ENCODE data around the gene KSR2. TPM values are rescaled to one million over a fixed set of nuclear protein-coding genes. Genes with fewer than 3 reads are reported as not detected.

The KSR2 gene
- total RNA-seq, 4 donors from 2014 or later = under 0.01 to 0.08 (median under 0.01) TPM; not detected in 1

DNA sequence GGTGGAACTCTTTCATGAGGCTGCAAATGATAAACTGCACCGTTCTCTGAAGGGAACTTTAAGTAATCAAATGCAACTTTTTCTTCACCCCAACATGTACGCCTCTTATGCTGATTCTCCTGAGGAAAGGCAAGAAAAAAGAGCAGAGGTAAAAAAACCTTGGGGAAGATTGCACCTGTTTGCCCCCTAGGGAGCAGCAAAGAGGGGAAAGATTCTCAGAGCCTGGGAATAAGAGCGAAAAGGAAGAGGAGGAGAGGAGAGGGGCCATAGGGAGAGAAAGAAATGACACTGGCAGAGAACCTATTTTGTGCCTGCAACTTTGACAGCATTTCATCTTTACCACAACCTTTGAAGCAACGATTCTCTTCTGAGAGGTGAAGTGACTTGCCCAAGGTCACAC, 254.6 kb downstream of the KSR2 start:
- WGBS, 2 donors (ENCODE audit: low coverage in 1 of 2) = 39 to 41% methylated on average over 3 to 4 of the region's 4 CpGs
- no peak overlapping the region for H3K27ac ChIP-seq
- no peaks in the 10 kb centered on the region for H3K9me3 ChIP-seq
- H3K4me3 ChIP-seq = no peak overlapping the region
- peaks cover 0 to 14% (median 0%) of the 10 kb centered on the region in 3 donors for H3K4me1 ChIP-seq
- no peak for ATAC-seq
- peaks cover 24% of the 10 kb centered on the region for H3K27me3 ChIP-seq
- TF ChIP-seq POLR2A (IDR thresholded peaks at IDR 0.05) (no peak), POLR2AphosphoS5 (IDR thresholded peaks at IDR 0.05) (no peak)
- H3K36me3 ChIP-seq = no peaks in the 10 kb centered on the region

GRCh38 chr12:117710121-117710520, 258.7 kb downstream of the KSR2 start:
- Histone ChIP-seq H3K9me3 (no peaks in the 10 kb centered on the region), H3K4me3 (no peak overlapping the region), H3K27me3 (peaks cover 24% of the 10 kb centered on the region), H3K4me1 (no peaks in the 10 kb centered on the region), H3K36me3 (no peaks in the 10 kb centered on the region), H3K27ac (no peak overlapping the region)
- TF ChIP-seq CTCF (IDR thresholded peaks at IDR 0.05) = no peak
- no peak for TF ChIP-seq EP300 (IDR thresholded peaks at IDR 0.05)
- TF ChIP-seq POLR2A (IDR thresholded peaks at IDR 0.05) = no peak
- no peak for TF ChIP-seq POLR2AphosphoS5 (IDR thresholded peaks at IDR 0.05)
- ATAC-seq = no peak
- WGBS, 2 donors (ENCODE audit: low coverage in 1 of 2) = 74 to 78% methylated on average over 7 to 9 of the region's 9 CpGs

DNA sequence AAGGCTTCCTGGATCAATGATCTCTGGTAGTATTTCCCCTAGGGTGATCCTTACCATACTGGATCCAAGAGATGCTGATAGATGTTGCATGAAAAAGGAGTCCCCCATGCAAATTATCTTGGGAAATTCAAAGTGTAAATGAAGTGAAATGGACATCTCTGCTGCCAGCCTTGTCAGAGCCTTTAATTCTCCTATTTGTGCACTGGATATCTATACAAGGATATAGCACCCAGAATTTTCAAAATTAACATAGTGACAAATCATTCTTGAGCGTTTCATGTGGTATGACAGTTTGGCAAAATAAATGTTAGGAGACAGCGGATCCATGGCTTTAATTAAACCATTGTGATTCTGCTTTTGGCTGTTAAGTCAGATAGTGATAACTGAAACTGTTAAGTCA, 260.9 kb downstream of the KSR2 start:
- no peak for ATAC-seq
- Histone ChIP-seq H3K4me3 (no peak overlapping the region), H3K36me3 (no peaks in the 10 kb centered on the region), H3K27me3 (peaks cover 27% of the 10 kb centered on the region), H3K9me3 (no peaks in the 10 kb centered on the region), H3K4me1 (no peaks in the 10 kb centered on the region), H3K27ac (no peak overlapping the region)
- TF ChIP-seq EP300 (IDR thresholded peaks at IDR 0.05) (no peak), POLR2A (IDR thresholded peaks at IDR 0.05) (no peak), CTCF (IDR thresholded peaks at IDR 0.05) (no peak), POLR2AphosphoS5 (IDR thresholded peaks at IDR 0.05) (no peak)
- WGBS, 2 donors (ENCODE audit: low coverage in 1 of 2) = 53 to 80% methylated on average over 2 of the region's 2 CpGs

DNA sequence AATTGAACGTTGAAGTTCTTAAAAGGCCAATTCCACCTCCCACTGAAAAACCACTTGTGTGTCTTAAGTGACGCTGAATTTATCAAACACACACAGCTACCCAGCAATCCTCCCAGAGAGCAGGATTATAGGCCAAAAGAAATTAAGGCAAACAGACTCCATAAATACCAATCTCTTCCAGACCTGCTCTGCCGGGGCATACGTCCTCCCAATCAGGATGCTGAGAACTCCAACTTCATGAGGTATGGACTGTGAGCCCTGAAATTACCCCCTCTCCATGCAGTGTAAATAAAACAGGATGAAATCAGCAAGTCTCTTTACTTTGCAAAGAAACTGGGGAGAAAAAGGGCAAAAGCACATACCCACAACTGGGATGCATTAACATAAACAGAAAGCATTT, 265.2 kb downstream of the KSR2 start:
- Histone ChIP-seq H3K9me3 (no peaks in the 10 kb centered on the region), H3K4me1 (no peaks in the 10 kb centered on the region), H3K27me3 (peaks cover 3% of the 10 kb centered on the region), H3K27ac (no peak overlapping the region), H3K36me3 (no peaks in the 10 kb centered on the region), H3K4me3 (no peak overlapping the region)
- no peak for ATAC-seq
- 50 to 54% methylated on average over 2 to 4 of the region's 4 CpGs for WGBS, 2 donors (ENCODE audit: low coverage in 1 of 2)
- TF ChIP-seq EP300 (IDR thresholded peaks at IDR 0.05) (no peak), CTCF (IDR thresholded peaks at IDR 0.05) (no peak), POLR2A (IDR thresholded peaks at IDR 0.05) (no peak), POLR2AphosphoS5 (IDR thresholded peaks at IDR 0.05) (no peak)

DNA sequence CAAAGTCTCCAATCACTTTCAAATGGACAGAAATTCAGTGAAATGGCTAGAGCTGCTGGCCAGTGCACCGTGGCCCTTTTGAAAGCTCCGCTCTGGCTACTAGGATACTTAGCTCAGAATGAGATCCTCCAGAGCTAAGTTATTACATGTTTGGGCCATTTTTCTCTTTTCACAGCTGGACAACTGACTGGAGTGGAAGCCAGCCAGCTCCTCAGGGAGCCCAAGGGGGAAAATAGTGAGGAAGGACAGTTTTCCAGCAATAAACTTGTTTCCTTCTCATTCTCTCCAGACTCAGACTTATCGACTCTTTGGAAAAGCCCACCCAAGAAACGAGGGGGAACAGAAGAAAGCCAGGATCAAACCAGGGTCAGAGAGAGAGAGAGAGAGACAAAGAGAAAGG, 266.0 kb downstream of the KSR2 start:
- no peaks in the 10 kb centered on the region for H3K36me3 ChIP-seq
- H3K4me1 ChIP-seq = no peaks in the 10 kb centered on the region
- peaks cover 3% of the 10 kb centered on the region for H3K27me3 ChIP-seq
- no peaks in the 10 kb centered on the region for H3K9me3 ChIP-seq
- no peak for ATAC-seq
- 38 to 67% methylated on average over 4 of the region's 4 CpGs for WGBS, 2 donors (ENCODE audit: low coverage in 1 of 2)
- TF ChIP-seq POLR2AphosphoS5 (IDR thresholded peaks at IDR 0.05) (no peak), EP300 (IDR thresholded peaks at IDR 0.05) (no peak), POLR2A (IDR thresholded peaks at IDR 0.05) (no peak), CTCF (IDR thresholded peaks at IDR 0.05) (no peak)
- H3K4me3 ChIP-seq = no peak overlapping the region
- H3K27ac ChIP-seq = no peak overlapping the region
